NCI-H1694 treated with DMSO at 0.1 percent for 48 hours (cell line): ENCODE results near the gene EXTL1.
A peak's percentile ranks its signal among the peaks of the same experiment; 100 is the strongest.

Source experiments
- DNase-seq: peaks from one replicate; lab custom pipeline; 2025; lab: John Stamatoyannopoulos, UW

EXTL1 gene

GRCh38 chr1:26025060-26025459 lies 3.5 kb downstream of the EXTL1 start:
- no peak for DNase-seq

- DNase-seq: no peak
These were observed 3.9 kb downstream of the EXTL1 start for GRCh38 chr1:26025517-26025916.

GRCh38 chr1:26027716-26028489 lies 6.3 kb downstream of the EXTL1 start:
- no peak for DNase-seq

- no peak for DNase-seq
These were observed 7.0 kb downstream of the EXTL1 start for GRCh38 chr1:26028490-26028980.

GRCh38 chr1:26029054-26029863 lies 7.7 kb downstream of the EXTL1 start:
- no peak for DNase-seq

- peak; percentile 29 for DNase-seq
These were observed 8.4 kb downstream of the EXTL1 start for GRCh38 chr1:26029864-26030481.

- DNase-seq: no peak
These were observed 9.6 kb downstream of the EXTL1 start for GRCh38 chr1:26031196-26031595.

- DNase-seq: no peak
These were observed 10.1 kb downstream of the EXTL1 start for GRCh38 chr1:26031611-26032220.

GRCh38 chr1:26032656-26033357 lies 11.2 kb downstream of the EXTL1 start:
- no peak for DNase-seq

- DNase-seq: no peak
These were observed 13.1 kb downstream of the EXTL1 start for GRCh38 chr1:26034504-26035202.

GRCh38 chr1:26035203-26035958 lies 13.8 kb downstream of the EXTL1 start:
- peak; percentile 92 for DNase-seq

GRCh38 chr1:26035959-26036755 lies 14.6 kb downstream of the EXTL1 start:
- DNase-seq: peak; percentile 35

- DNase-seq: no peak
These were observed 15.2 kb downstream of the EXTL1 start for GRCh38 chr1:26036756-26037281.

GRCh38 chr1:26037904-26038303 lies 16.3 kb downstream of the EXTL1 start:
- no peak for DNase-seq

- no peak for DNase-seq
These were observed 16.9 kb downstream of the EXTL1 start for GRCh38 chr1:26038477-26038876.

GRCh38 chr1:26038904-26039303 lies 17.3 kb downstream of the EXTL1 start:
- no peak for DNase-seq

- DNase-seq: no peak
These were observed 19.8 kb downstream of the EXTL1 start for GRCh38 chr1:26041401-26041800.

- no peak for DNase-seq
These were observed 20.4 kb downstream of the EXTL1 start for GRCh38 chr1:26041978-26042377.

- DNase-seq: no peak
These were observed 22.2 kb downstream of the EXTL1 start for GRCh38 chr1:26043765-26044164.
